ENCODE data around the gene FGD5. TPM values are rescaled to one million over a fixed set of nuclear protein-coding genes. Genes with fewer than 3 reads are reported as not detected.
A peak's percentile ranks its signal among the peaks of the same experiment; 100 is the strongest.

FGD5 gene
- total RNA-seq, 1 experiment from 2014 or later = not detected

DNA sequence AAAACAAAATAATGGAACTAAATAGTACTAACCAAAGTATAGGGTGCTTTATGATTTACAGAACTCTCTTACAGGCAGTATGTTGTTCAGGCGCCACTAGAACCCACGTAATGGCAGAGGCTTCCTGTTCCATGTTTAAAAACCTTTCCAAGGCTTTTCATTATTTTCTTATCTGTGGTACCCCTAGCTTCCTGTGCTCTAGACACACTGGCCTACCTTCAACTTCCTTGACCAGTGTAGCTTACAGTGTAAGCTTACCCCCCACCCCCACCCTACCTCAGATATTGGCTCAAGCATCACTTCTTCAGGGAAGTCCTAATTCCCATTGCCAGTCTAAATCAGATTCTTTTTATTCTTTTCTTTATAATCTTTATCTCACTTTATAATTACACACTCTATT lies 131.5 kb downstream of the FGD5 start:
- no TSS peak for BruUV-seq (replicated peaks)
- CTCF ChIA-PET = no interaction called here
- H3K27me3 ChIP-seq (replicated peaks; ENCODE audit: insufficient read depth, low read depth, low read length, poor library complexity) = no peaks in the 10 kb centered on the region
- H3K27ac ChIP-seq (ENCODE audit: low read depth, low read length, poor library complexity, severe bottlenecking) = no peak overlapping the region
- H3K4me3 ChIP-seq (ENCODE audit: low read depth, low read length, poor library complexity, severe bottlenecking) = no peak overlapping the region
- POLR2A ChIA-PET (ENCODE audit: low non-redundant PET) = no interaction called here
- no peak for DNase-seq (ENCODE audit: low spot score)
- TF ChIP-seq, protein P1, sequence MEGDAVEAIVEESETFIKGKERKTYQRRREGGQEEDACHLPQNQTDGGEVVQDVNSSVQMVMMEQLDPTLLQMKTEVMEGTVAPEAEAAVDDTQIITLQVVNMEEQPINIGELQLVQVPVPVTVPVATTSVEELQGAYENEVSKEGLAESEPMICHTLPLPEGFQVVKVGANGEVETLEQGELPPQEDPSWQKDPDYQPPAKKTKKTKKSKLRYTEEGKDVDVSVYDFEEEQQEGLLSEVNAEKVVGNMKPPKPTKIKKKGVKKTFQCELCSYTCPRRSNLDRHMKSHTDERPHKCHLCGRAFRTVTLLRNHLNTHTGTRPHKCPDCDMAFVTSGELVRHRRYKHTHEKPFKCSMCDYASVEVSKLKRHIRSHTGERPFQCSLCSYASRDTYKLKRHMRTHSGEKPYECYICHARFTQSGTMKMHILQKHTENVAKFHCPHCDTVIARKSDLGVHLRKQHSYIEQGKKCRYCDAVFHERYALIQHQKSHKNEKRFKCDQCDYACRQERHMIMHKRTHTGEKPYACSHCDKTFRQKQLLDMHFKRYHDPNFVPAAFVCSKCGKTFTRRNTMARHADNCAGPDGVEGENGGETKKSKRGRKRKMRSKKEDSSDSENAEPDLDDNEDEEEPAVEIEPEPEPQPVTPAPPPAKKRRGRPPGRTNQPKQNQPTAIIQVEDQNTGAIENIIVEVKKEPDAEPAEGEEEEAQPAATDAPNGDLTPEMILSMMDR (conservative IDR thresholded peaks at IDR 0.05; ENCODE audit: low read depth, low read length) = no peak
- TF ChIP-seq EZH2 (IDR thresholded peaks at IDR 0.05; ENCODE audit: borderline replicate concordance, low read depth, low read length, poor library complexity, severe bottlenecking) = no peak
- H3K36me3 ChIP-seq (ENCODE audit: insufficient read depth, low read length, poor library complexity, severe bottlenecking) = peaks cover 17% of the 10 kb centered on the region
- no peaks in the 10 kb centered on the region for H3K9me3 ChIP-seq (ENCODE audit: low read depth, low read length, poor library complexity, severe bottlenecking)
- intact Hi-C loops (cut with micrococcal nuclease; ENCODE audit: unreplicated experiment) = no loop called here
- peaks cover 20% of the 10 kb centered on the region for H3K4me1 ChIP-seq (ENCODE audit: insufficient read depth, low read length, poor library complexity, severe bottlenecking)

DNA sequence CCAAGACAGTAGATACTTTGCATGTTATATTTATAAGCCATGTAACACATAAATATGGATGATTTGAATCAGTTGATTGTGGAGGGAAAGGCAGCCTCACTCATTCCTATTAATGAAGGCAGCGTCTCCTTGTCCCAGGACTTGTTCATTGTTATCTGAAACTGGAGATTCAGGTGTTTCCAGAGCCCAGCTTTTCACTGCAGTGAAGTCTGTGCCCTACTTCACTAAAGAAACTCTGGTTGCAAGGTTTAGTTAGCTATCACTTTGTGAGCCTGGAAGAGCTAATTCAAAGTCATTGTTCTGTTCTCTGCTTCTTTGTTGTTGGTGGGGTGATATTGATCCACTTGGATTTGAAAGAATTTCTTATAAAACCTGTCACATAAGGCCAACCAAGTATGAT lies 138.4 kb downstream of the FGD5 start:
- POLR2A ChIA-PET (ENCODE audit: low non-redundant PET) = no interaction called here

GRCh38 chr3:14957925-14958324 lies 139.2 kb downstream of the FGD5 start:
- no peaks in the 10 kb centered on the region for H3K36me3 ChIP-seq (ENCODE audit: insufficient read depth, low read length, poor library complexity, severe bottlenecking)
- BruUV-seq (replicated peaks) = no TSS peak
- H3K4me3 ChIP-seq (ENCODE audit: low read depth, low read length, poor library complexity, severe bottlenecking) = no peak overlapping the region
- ChIA-PET CTCF (no interaction called here), POLR2A (ENCODE audit: low non-redundant PET) (no interaction called here)
- peaks cover 16% of the 10 kb centered on the region for H3K4me1 ChIP-seq (ENCODE audit: insufficient read depth, low read length, poor library complexity, severe bottlenecking)
- H3K27ac ChIP-seq (ENCODE audit: low read depth, low read length, poor library complexity, severe bottlenecking) = no peak overlapping the region
- no peaks in the 10 kb centered on the region for H3K27me3 ChIP-seq (replicated peaks; ENCODE audit: insufficient read depth, low read depth, low read length, poor library complexity)
- DNase-seq (ENCODE audit: low spot score) = peak; percentile 18
- H3K9me3 ChIP-seq (ENCODE audit: low read depth, low read length, poor library complexity, severe bottlenecking) = no peaks in the 10 kb centered on the region
- intact Hi-C loops (cut with micrococcal nuclease; ENCODE audit: unreplicated experiment) = no loop called here
- TF ChIP-seq, protein P1 (conservative IDR thresholded peaks at IDR 0.05; ENCODE audit: low read depth, low read length) = no peak
- no peak for TF ChIP-seq EZH2 (IDR thresholded peaks at IDR 0.05; ENCODE audit: borderline replicate concordance, low read depth, low read length, poor library complexity, severe bottlenecking)

More for the DNA sequence above, 138.4 kb downstream of the FGD5 start:
- no peak for TF ChIP-seq EZH2 (IDR thresholded peaks at IDR 0.05; ENCODE audit: borderline replicate concordance, low read depth, low read length, poor library complexity, severe bottlenecking)
- TF ChIP-seq, protein P1 (conservative IDR thresholded peaks at IDR 0.05; ENCODE audit: low read depth, low read length) = no peak
- H3K4me1 ChIP-seq (ENCODE audit: insufficient read depth, low read length, poor library complexity, severe bottlenecking) = peaks cover 16% of the 10 kb centered on the region
- no peaks in the 10 kb centered on the region for H3K36me3 ChIP-seq (ENCODE audit: insufficient read depth, low read length, poor library complexity, severe bottlenecking)
- CTCF ChIA-PET = no interaction called here
- BruUV-seq (replicated peaks) = no TSS peak
- no peak overlapping the region for H3K4me3 ChIP-seq (ENCODE audit: low read depth, low read length, poor library complexity, severe bottlenecking)
- H3K27ac ChIP-seq (ENCODE audit: low read depth, low read length, poor library complexity, severe bottlenecking) = no peak overlapping the region
- intact Hi-C loops (cut with micrococcal nuclease; ENCODE audit: unreplicated experiment) = no loop called here
- no peaks in the 10 kb centered on the region for H3K9me3 ChIP-seq (ENCODE audit: low read depth, low read length, poor library complexity, severe bottlenecking)
- H3K27me3 ChIP-seq (replicated peaks; ENCODE audit: insufficient read depth, low read depth, low read length, poor library complexity) = no peaks in the 10 kb centered on the region
- no peak for DNase-seq (ENCODE audit: low spot score)

Data from A673 (cell line).